GM19193 (cell line): ENCODE measurements around the gene BTBD7.

Experiments used
- POLR2A ChIP-seq: IDR thresholded peaks from 4 replicates; pipeline ENCODE4 v1.6.1; 2011; ENCODE audit not compliant: insufficient read depth, insufficient read length; ENCODE audit errors: extremely low read depth

The BTBD7 gene

DNA sequence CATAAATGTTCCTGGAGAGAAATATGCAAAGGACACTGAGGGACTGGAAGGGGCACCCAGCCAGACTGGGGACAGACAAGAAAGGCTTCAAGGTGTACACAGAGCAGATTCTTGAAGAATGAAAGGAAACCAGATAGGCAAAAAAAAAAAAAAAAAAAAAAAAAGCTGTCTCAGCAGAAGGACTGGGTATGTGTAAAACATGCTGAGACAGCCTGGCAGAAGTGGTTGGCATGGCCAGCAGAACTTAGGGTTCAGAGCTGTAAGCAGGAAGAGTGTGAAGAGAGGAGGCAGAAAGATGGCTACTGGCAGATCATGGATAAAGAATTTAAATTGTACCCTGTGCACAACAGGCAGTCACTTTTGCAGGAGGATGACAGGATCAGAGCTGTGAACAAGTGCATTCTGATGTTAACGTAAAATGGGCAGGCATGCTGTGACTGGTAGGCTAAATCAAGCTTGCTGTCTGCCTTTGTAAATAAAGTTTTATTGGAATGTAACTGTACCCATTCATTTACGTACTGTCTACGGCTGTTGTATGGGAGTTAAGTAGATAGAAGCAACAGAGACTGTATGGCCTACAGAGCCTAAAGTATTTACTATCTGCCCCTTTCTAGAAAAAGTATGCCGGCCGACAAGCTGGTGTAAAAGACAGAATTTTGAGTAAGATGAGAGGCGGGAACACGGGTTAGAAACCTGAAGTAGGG lies 83.6 kb downstream of the BTBD7 start:
- TF ChIP-seq POLR2A = no peak

DNA sequence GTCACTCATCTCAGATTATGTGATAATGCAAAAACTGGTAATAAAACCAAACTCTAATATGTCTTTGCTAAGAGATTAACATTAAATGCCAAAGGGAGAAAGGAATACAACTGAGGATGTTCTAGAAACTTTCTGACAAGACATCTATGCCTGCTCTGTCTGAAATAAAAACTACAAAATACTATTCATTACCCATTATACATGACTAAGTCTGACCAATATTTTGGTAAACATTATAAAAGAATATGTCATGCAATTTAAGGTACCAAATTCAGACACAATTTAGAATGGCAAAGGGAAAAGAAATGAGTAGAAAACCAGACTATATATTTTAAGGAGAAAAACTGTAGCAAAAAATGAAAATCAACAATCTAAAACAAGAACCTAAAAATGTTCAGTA lies 86.3 kb downstream of the BTBD7 start:
- no peak for TF ChIP-seq POLR2A

- TF ChIP-seq POLR2A = no peak
Observed at GRCh38 chr14:93245764-93246420, 86.9 kb downstream of the BTBD7 start.

GRCh38 chr14:93240678-93241000 lies 92.2 kb downstream of the BTBD7 start:
- TF ChIP-seq POLR2A = no peak

GRCh38 chr14:93239869-93240677 lies 92.8 kb downstream of the BTBD7 start:
- no peak for TF ChIP-seq POLR2A

GRCh38 chr14:93234798-93235197 lies 98.0 kb downstream of the BTBD7 start:
- no peak for TF ChIP-seq POLR2A

GRCh38 chr14:93232159-93232558 lies 100.7 kb downstream of the BTBD7 start:
- no peak for TF ChIP-seq POLR2A

DNA sequence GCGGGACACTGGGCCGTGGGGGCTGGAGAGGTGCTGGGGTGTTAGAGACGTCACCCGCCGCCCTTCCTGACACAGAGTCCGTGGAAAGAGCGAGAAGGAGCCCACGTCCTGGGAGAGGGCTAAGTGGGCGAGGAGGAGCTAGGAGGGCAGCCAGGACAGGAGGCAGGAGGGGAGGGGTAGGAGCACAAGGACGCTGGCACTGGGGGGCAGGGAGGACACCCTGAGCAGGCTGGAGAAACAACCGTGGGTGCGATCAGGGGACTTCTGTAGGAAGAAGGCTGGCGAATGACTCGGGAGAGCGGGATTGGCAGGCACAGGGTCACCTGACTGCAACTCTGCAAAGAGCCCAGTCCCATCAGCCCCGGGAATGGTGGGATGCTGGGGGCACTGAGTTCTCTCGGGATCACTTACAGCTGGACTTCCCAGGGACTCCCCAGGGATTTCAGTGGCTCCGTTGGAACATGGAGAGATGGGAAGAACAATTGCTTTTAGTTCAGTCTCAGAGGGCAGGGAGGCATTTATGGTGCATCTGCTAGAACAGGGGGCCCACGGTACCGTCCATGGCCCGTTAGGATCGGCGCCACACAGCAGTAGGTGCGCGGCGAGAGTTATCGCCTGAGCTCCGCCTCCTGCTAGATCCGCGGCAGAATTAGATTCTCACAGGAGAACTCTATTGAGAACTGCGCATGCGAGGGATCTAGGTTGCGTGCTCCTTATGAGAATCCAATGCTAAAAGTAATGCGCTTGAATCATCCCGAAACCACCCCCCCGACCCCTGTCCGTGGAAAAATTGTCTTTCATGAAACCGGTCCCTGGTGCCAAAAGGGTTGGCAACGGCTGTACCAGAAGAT lies 101.5 kb downstream of the BTBD7 start:
- TF ChIP-seq POLR2A = no peak

DNA sequence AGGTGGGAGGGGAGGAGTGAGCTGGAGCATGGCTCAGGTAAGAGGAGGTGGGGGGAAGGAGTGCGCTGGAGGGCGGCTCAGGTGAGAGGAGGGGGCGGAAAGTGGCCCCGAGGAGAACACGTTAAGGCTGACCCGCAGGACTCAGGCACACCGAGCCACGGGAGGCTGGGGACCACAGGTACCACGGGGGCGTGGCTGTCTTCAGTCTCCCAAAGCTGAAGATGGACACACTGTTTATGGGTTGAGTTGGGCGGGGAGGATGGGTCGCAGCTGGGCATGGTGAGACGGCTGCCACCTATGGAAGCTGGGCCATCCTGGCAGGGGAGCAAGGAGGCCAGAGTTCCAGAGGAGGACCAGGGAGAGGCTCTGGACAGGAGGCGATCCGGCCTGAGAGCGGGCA lies 102.3 kb downstream of the BTBD7 start:
- TF ChIP-seq POLR2A = no peak

DNA sequence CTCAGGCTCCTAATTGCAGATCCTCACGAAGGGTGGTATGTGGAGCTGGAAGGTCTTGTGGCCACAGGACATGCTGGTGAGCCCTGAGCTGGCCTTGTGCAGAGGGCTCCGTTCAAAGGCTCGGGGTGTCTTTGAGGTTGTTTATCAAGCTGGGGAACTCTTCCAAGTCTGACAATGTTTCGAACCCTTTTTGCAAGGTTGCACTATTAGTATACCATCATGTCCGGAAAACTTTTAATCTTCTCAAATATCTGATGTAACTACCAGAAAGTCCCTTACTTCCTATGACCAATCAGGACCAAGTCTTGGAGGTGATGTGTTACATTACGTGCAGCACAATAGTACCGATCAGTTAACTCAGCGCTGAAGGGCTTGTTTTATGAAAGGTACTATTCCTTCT lies 104.3 kb downstream of the BTBD7 start:
- no peak for TF ChIP-seq POLR2A

DNA sequence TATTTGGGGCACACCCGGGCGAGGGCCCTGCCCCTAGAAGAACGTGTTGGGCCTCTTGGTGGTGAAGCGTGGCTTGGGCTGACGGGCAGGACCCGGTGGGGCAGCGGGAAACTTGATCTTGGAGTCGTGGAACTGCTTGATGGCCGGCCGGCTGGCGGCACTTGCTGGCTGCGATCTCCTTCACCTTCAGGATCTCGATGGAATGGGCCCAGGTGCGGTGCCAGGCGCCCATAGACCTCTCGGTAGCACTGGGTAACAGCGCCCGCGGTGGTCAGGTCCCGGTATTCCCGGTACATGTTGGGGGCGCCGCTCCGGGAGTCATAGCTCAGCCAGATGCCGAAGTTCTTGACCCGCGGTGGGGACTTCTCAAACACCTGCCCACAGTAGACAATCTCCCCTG lies 109.3 kb downstream of the BTBD7 start:
- no peak for TF ChIP-seq POLR2A

DNA sequence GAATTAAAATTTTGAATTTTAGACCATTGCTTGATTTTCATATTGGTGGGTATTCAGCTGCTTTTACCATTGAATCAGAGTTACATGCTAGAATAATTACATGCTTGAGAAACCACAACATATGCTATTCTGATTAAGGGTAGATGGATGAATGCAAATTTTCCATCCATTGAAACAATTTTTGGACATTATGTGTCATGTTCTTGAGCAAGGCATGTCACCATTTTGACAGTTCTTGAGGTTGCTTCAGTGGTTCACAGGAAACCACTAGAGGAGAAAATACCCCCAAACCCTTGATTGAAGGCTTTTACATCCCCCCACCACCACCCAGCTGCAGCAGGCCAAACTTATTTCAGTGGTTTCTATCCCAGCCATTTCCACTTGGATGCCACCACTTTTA lies 112.3 kb downstream of the BTBD7 start:
- TF ChIP-seq POLR2A = no peak

GRCh38 chr14:93219103-93219726 lies 113.6 kb downstream of the BTBD7 start:
- TF ChIP-seq POLR2A = no peak

- no peak for TF ChIP-seq POLR2A
Observed at GRCh38 chr14:93214598-93214997, 118.2 kb downstream of the BTBD7 start.
